NB4 (cell line): Measurements from ENCODE around the gene IFNLR1.

Source experiments
- MYC ChIP-seq: IDR thresholded peaks from 2 replicates; pipeline ENCODE4 v1.6.1; 2011; ENCODE audit warnings: low read depth, low read length
- POLR2A ChIP-seq: IDR thresholded peaks from 2 replicates; pipeline ENCODE4 v1.6.1; 2011; ENCODE audit warnings: mild to moderate bottlenecking; ENCODE audit not compliant: insufficient read length; ENCODE audit errors: extremely low read depth
- TF ChIP-seq, protein P1 (sequence below): IDR thresholded peaks from one replicate; pipeline ENCODE4 v1.5.1; 2012; ENCODE audit warnings: low read depth, low read length
- TF ChIP-seq, protein P2 (sequence below): IDR thresholded peaks from 2 replicates; pipeline ENCODE4 v1.6.1; 2011; ENCODE audit warnings: low read depth, low read length

DNA sequence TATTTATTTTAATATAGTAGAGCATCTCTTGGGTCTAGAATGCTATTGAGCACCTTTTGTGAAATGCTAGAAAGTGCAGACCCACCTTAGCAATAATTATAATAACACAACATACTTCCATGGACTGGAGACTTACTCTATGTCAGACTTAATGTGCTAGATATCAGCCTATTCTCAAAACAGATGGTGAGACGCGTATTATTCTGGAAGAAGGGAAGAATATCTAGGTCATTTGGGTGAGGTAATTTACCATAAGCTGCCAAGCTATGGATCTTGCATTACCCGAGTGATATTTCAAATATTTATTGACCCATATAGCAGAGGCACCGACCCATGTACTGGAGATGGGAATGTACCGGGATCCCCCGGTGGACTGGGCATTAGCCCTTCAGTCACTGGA, 20.6 kb upstream of the IFNLR1 start:
- TF ChIP-seq, protein P1, sequence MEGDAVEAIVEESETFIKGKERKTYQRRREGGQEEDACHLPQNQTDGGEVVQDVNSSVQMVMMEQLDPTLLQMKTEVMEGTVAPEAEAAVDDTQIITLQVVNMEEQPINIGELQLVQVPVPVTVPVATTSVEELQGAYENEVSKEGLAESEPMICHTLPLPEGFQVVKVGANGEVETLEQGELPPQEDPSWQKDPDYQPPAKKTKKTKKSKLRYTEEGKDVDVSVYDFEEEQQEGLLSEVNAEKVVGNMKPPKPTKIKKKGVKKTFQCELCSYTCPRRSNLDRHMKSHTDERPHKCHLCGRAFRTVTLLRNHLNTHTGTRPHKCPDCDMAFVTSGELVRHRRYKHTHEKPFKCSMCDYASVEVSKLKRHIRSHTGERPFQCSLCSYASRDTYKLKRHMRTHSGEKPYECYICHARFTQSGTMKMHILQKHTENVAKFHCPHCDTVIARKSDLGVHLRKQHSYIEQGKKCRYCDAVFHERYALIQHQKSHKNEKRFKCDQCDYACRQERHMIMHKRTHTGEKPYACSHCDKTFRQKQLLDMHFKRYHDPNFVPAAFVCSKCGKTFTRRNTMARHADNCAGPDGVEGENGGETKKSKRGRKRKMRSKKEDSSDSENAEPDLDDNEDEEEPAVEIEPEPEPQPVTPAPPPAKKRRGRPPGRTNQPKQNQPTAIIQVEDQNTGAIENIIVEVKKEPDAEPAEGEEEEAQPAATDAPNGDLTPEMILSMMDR: no peak
- TF ChIP-seq POLR2A (no peak), MYC (no peak)
- TF ChIP-seq, protein P2, sequence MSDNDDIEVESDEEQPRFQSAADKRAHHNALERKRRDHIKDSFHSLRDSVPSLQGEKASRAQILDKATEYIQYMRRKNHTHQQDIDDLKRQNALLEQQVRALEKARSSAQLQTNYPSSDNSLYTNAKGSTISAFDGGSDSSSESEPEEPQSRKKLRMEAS: no peak
